ENCODE measurements around the gene DNAI1. TPM values are rescaled to one million over a fixed set of nuclear protein-coding genes. Genes with fewer than 3 reads are reported as not detected.
A peak's percentile ranks its signal among the peaks of the same experiment; 100 is the strongest.
"Not testable (repeated sequence)": the region's sequence is repeated elsewhere in the genome, so short reads cannot be mapped to it uniquely, and the experiment has no call there.

Gene DNAI1
- total RNA-seq, 2 donors from 2014 or later = 0.23 TPM; not detected in 1

DNA sequence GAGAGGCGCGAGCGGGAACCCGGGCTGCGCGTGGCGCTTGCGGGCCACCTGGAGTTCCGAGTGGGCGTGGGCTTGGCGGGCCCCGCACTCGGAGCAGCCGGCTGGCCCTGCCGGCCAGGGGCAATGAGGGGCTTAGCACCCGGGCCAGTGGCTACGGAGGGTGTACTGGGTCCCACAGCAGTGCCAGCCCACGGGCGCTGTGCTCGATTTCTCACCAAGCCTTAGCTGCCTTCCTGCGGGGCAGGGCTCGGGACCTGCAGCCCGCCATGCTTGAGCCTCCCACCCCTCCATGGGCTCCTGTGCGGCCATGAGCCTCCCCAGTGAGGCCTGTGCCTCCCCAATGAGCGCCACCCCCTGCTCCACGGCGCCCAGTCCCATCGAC, 20.7 kb upstream of the DNAI1 start:
- H3K9me3 Mint-ChIP-seq; DNase-seq; H3K4me3 Mint-ChIP-seq; ATAC-seq (replicated peaks in 1 of 2); H3K36me3 Mint-ChIP-seq (ENCODE audit: insufficient read depth in 2 of 2); H3K27me3 Mint-ChIP-seq (ENCODE audit: low read depth); H3K27ac Mint-ChIP-seq; H3K4me1 Mint-ChIP-seq (ENCODE audit: low read depth): not testable (repeated sequence)

DNA sequence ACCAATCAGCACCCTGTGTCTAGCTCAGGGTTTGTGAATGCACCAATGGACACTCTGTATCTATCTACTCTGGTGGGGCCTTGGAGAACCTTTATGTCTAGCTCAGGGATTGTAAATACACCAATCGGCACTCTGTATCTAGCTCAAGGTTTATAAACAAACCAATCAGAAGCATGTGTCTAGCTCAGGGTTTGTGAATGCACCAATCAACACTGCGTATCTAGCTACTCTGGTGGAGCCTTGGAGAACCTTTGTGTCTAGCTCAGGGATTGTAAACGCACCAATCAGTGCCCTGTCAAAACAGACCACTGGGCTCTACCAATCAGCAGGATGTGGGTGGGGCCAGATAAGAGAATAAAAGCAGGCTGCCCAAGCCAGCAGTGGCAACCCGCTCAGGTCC, 20.1 kb upstream of the DNAI1 start:
- ATAC-seq (replicated peaks in 1 of 2); H3K4me1 Mint-ChIP-seq (ENCODE audit: low read depth); DNase-seq; H3K27ac Mint-ChIP-seq; H3K27me3 Mint-ChIP-seq (ENCODE audit: low read depth); H3K4me3 Mint-ChIP-seq; H3K9me3 Mint-ChIP-seq; H3K36me3 Mint-ChIP-seq (ENCODE audit: insufficient read depth in 2 of 2): not testable (repeated sequence)

GRCh38 chr9:34440017-34440416, 18.6 kb upstream of the DNAI1 start:
- no peak overlapping the region for H3K4me3 Mint-ChIP-seq
- ATAC-seq (replicated peaks in 1 of 2) = no peak

DNA sequence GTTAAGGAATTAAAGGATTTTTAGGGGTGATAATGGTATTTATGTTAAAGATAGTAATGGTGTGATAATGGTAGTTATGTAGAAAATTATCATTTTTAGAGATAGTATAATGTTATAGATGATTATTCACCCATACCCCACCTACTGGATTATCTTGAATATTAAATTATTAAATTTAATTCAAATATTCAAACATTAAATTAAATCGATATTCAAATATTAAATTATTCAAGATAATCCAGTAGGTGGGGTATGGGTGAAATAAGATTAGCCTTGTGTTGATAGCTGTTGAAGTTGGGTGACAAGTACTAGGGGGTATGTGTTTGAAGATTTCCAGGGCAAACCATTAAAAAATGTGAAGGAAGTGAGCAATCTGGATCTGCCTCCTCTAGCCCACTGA, 15.8 kb upstream of the DNAI1 start:
- Mint-ChIP-seq H3K4me3 (no peak overlapping the region), H3K9me3 (no peaks in the 10 kb centered on the region)
- ATAC-seq (replicated peaks in 1 of 2) = no peak

More at GRCh38 chr9:34440017-34440416, 18.6 kb upstream of the DNAI1 start:
- Mint-ChIP-seq H3K27ac (no peak overlapping the region), H3K27me3 (ENCODE audit: low read depth) (no peaks in the 10 kb centered on the region), H3K4me1 (ENCODE audit: low read depth) (peaks cover 6% of the 10 kb centered on the region), H3K9me3 (no peaks in the 10 kb centered on the region), H3K36me3 (ENCODE audit: insufficient read depth in 2 of 2) (no peaks in the 10 kb centered on the region)
- DNase-seq = no peak

GRCh38 chr9:34443533-34443932, 15.1 kb upstream of the DNAI1 start:
- Mint-ChIP-seq H3K36me3 (ENCODE audit: insufficient read depth in 2 of 2) (no peaks in the 10 kb centered on the region), H3K9me3 (no peaks in the 10 kb centered on the region), H3K27me3 (ENCODE audit: low read depth) (no peaks in the 10 kb centered on the region), H3K4me3 (no peak overlapping the region), H3K27ac (no peak overlapping the region), H3K4me1 (ENCODE audit: low read depth) (peaks cover 6% of the 10 kb centered on the region)
- no peak for DNase-seq
- ATAC-seq (replicated peaks in 1 of 2) = no peak

More for the DNA sequence above, 15.8 kb upstream of the DNAI1 start:
- H3K4me1 Mint-ChIP-seq (ENCODE audit: low read depth) = peaks cover 6% of the 10 kb centered on the region
- no peak overlapping the region for H3K27ac Mint-ChIP-seq
- no peak for DNase-seq
- no peaks in the 10 kb centered on the region for H3K27me3 Mint-ChIP-seq (ENCODE audit: low read depth)
- no peaks in the 10 kb centered on the region for H3K36me3 Mint-ChIP-seq (ENCODE audit: insufficient read depth in 2 of 2)

- no peak overlapping the region for H3K27ac Mint-ChIP-seq
- H3K4me3 Mint-ChIP-seq = no peak overlapping the region
- ATAC-seq (replicated peaks in 1 of 2) (no peak), DNase-seq (no peak)
- H3K4me1 Mint-ChIP-seq (ENCODE audit: low read depth) = peaks cover 6% of the 10 kb centered on the region
- no peaks in the 10 kb centered on the region for H3K36me3 Mint-ChIP-seq (ENCODE audit: insufficient read depth in 2 of 2)
- H3K27me3 Mint-ChIP-seq (ENCODE audit: low read depth) = no peaks in the 10 kb centered on the region
- H3K9me3 Mint-ChIP-seq = no peaks in the 10 kb centered on the region
These were observed 14.6 kb upstream of the DNAI1 start for GRCh38 chr9:34443976-34444375.

DNA sequence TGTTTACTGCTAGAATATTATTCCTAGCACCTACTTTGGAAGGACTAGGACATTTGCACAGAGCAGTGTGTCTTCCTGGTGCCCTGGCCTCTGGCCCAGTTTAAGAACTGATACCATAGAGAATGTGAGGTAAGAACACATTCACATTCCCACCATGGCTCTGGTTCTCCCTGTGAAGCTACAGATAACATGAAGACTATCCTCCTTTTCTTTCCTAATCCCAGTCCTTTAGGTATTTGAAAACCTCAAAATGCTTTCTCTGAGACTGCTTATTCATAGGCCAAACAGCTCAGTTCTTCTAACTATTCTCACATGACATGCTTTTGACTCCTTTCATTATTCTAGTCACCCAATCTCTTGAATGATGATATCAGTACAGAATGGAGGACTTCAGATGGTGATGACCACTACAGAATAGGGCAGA, 12.1 kb upstream of the DNAI1 start:
- Mint-ChIP-seq H3K36me3 (ENCODE audit: insufficient read depth in 2 of 2) (no peaks in the 10 kb centered on the region), H3K4me1 (ENCODE audit: low read depth) (peaks cover 9% of the 10 kb centered on the region), H3K27ac (no peak overlapping the region), H3K4me3 (no peak overlapping the region), H3K9me3 (no peaks in the 10 kb centered on the region), H3K27me3 (ENCODE audit: low read depth) (no peaks in the 10 kb centered on the region)
- no peak for ATAC-seq (replicated peaks in 1 of 2)
- no peak for DNase-seq

- DNase-seq = no peak
- Mint-ChIP-seq H3K27ac (no peak overlapping the region), H3K27me3 (ENCODE audit: low read depth) (no peaks in the 10 kb centered on the region), H3K36me3 (ENCODE audit: insufficient read depth in 2 of 2) (no peaks in the 10 kb centered on the region), H3K9me3 (no peaks in the 10 kb centered on the region), H3K4me1 (ENCODE audit: low read depth) (peaks cover 14% of the 10 kb centered on the region), H3K4me3 (no peak overlapping the region)
- no peak for ATAC-seq (replicated peaks in 1 of 2)
These were observed 11.7 kb upstream of the DNAI1 start for GRCh38 chr9:34446951-34447350.

DNA sequence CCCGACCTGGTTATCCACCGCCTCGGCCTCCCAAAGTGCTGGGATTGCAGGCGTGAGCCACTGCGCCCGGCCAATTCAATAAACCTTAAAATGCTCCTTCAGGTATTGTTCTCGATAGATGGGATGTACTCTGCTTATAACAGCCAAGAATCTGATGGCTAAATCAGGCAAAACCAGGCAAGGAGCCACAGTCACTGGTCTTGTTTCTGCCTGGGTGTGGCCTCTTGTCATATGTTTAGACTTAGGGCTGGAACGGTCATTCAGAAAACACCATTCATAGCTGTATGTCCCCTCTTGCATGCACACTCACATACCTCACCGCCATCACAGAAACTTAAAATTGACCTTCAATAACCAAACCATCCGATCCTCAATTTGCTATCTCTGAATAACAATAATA, 8.0 kb upstream of the DNAI1 start:
- Mint-ChIP-seq H3K4me3 (no peak overlapping the region), H3K27me3 (ENCODE audit: low read depth) (no peaks in the 10 kb centered on the region), H3K27ac (no peak overlapping the region), H3K4me1 (ENCODE audit: low read depth) (peaks cover 41% of the 10 kb centered on the region), H3K36me3 (ENCODE audit: insufficient read depth in 2 of 2) (no peaks in the 10 kb centered on the region), H3K9me3 (no peaks in the 10 kb centered on the region)
- DNase-seq (no peak), ATAC-seq (replicated peaks in 1 of 2) (no peak)

DNA sequence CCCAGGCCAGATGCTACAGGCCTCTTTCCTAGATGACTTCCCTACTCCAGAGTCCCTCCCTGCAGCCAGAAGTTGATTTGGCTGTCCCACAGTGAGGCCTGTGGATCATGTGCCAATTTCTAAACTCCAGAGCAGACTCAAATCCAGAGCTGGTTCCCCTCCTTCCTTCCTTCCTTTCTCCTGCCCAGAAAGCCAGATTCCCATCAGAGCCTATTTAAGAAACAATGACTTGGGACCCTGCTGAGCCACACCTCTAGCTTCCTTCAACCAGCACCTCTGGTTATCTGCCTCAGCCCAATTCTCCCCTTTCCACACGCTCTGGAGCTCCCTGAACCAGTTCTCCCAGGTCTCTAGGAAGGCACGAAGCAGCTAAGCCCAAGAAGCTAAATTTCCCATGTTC, 7.5 kb upstream of the DNAI1 start:
- Mint-ChIP-seq H3K4me1 (ENCODE audit: low read depth) (peaks cover 46% of the 10 kb centered on the region), H3K27ac (no peak overlapping the region), H3K4me3 (peak overlapping the region in 1 of 2 donors; percentile 36), H3K9me3 (no peaks in the 10 kb centered on the region), H3K36me3 (ENCODE audit: insufficient read depth in 2 of 2) (no peaks in the 10 kb centered on the region), H3K27me3 (ENCODE audit: low read depth) (no peaks in the 10 kb centered on the region)
- ATAC-seq (replicated peaks in 1 of 2) (peak in 1 of 2 donors; percentile 3), DNase-seq (no peak)

DNA sequence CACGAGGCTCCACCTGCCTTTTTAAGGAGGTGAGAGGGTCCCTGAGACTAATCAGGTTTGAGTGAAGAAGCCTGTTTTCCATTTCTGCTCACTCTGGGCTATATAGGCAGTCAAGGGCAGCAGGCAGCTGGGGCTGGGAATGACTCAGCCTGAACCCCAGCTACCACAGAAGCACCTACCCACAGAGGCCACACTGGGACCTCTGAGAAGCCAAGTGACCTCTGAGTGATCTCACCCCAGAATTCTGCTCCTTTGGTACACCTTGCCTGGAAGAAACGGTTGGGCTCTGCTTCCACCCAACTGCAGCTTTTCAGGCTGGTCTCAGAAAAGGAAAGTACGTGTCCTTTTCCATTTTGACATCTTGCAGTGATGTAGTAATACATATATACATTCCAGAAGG, 7.1 kb upstream of the DNAI1 start:
- no peaks in the 10 kb centered on the region for H3K27me3 Mint-ChIP-seq (ENCODE audit: low read depth)
- H3K36me3 Mint-ChIP-seq (ENCODE audit: insufficient read depth in 2 of 2) = no peaks in the 10 kb centered on the region
- H3K4me3 Mint-ChIP-seq = peak overlapping the region in 1 of 2 donors; percentile 36
- ATAC-seq (replicated peaks in 1 of 2) (peak; percentile 91 to 93), DNase-seq (peak; percentile 54 to 64)
- peaks cover 50% of the 10 kb centered on the region for H3K4me1 Mint-ChIP-seq (ENCODE audit: low read depth)
- H3K27ac Mint-ChIP-seq = no peak overlapping the region
- H3K9me3 Mint-ChIP-seq = no peaks in the 10 kb centered on the region

GRCh38 chr9:34452568-34452967, 6.0 kb upstream of the DNAI1 start:
- no peak overlapping the region for H3K4me3 Mint-ChIP-seq
- H3K9me3 Mint-ChIP-seq = no peaks in the 10 kb centered on the region
- H3K36me3 Mint-ChIP-seq (ENCODE audit: insufficient read depth in 2 of 2) = no peaks in the 10 kb centered on the region
- H3K27me3 Mint-ChIP-seq (ENCODE audit: low read depth) = no peaks in the 10 kb centered on the region
- no peak overlapping the region for H3K27ac Mint-ChIP-seq
- DNase-seq (no peak), ATAC-seq (replicated peaks in 1 of 2) (no peak)
- peaks cover 61% of the 10 kb centered on the region for H3K4me1 Mint-ChIP-seq (ENCODE audit: low read depth)

GRCh38 chr9:34454571-34455065, 4.0 kb upstream of the DNAI1 start:
- Mint-ChIP-seq H3K36me3 (ENCODE audit: insufficient read depth in 2 of 2) (no peaks in the 10 kb centered on the region), H3K27me3 (ENCODE audit: low read depth) (peaks cover 10% of the 10 kb centered on the region), H3K9me3 (no peaks in the 10 kb centered on the region), H3K4me3 (peak overlapping the region in 1 of 2 donors; percentile 39), H3K27ac (no peak overlapping the region), H3K4me1 (ENCODE audit: low read depth) (peaks cover 75% of the 10 kb centered on the region)
- peak; percentile 39 to 49 for ATAC-seq (replicated peaks in 1 of 2)
- peak; percentile 50 to 57 for DNase-seq

GRCh38 chr9:34456151-34456550, 2.5 kb upstream of the DNAI1 start:
- ATAC-seq (replicated peaks in 1 of 2) (no peak), DNase-seq (no peak)
- H3K27ac Mint-ChIP-seq = no peak overlapping the region
- peaks cover 16% of the 10 kb centered on the region for H3K27me3 Mint-ChIP-seq (ENCODE audit: low read depth)
- no peaks in the 10 kb centered on the region for H3K36me3 Mint-ChIP-seq (ENCODE audit: insufficient read depth in 2 of 2)
- no peaks in the 10 kb centered on the region for H3K9me3 Mint-ChIP-seq
- peaks cover 76% of the 10 kb centered on the region for H3K4me1 Mint-ChIP-seq (ENCODE audit: low read depth)
- peak overlapping the region in 1 of 2 donors; percentile 90 for H3K4me3 Mint-ChIP-seq
